Stimulated activated CD4-positive, alpha-beta T cell treated with anti-CD3 and anti-CD28 coated beads, TNF-alpha, amount 100 ng/mL, for 1 hour (primary cell): Measurements from ENCODE around the gene SYNGR4.
A peak's percentile ranks its signal among the peaks of the same experiment; 100 is the strongest.

ENCODE experiments used
- DNase-seq, 3 donors: peaks; one replicate each; pipeline ENCODE4 v3.0.0-alpha.2; 2020; ENCODE audit warnings: low read depth in 3 of 3, low spot score in 1 of 3

The SYNGR4 gene

DNA sequence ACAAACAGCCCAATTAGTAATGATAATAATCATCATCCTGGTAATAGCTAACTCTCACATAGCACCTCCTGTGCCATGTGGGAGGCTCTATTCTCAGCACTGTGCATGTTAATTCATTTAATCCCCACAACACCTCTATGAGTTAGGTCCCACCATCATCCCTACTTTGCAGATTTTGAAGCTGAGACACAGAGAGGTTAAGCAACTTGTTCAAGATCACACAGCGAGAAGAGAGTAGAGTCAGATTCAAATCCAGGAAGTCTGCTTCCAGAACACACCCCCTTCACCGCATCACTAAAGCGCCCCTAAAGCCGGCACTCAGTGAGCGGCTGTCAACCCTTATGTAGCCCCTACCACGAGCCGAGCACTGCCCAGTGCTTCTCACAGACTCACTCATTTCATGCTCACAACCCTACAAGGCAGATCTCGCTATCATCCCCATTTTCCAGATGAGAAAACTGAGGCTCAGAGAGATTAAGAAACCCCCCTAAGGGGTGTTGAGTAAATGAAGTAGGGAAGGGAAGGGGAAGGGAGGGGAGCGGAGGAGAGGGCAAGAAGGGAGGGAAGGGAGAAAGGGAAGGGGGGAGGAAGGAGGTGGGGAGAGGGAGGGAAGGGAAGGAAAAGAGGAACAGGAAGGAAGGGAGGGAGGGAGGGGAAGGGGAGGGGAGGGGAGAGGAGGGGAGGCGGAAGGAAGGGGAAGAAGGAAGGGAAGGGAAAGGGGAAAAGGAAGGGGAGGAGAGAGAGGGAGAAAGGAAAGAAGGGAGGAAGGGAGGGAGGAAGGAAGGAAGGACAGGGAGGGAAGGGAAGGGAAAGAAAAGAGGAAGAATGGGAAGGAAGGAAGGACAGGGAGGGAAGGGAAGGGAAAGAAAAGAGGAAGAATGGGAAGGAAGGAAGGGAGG, 22.4 kb upstream of the SYNGR4 start:
- no peak for DNase-seq

DNA sequence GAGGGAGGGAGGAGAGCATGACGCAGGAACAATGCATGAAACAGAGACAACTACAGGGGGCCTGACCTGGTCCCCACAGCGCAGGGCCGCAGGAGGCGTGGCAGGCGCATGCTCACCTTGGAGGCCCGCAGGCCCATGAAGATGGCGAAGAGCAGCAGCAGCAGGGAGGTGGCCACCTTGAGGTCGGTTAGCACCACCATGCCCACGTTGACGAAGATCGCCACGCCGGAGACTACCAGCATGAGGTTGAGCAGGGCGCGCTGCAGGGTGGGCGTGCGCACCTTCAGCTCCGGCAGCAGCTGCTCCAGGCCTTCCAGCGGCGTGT, 21.8 kb upstream of the SYNGR4 start:
- no peak for DNase-seq

DNA sequence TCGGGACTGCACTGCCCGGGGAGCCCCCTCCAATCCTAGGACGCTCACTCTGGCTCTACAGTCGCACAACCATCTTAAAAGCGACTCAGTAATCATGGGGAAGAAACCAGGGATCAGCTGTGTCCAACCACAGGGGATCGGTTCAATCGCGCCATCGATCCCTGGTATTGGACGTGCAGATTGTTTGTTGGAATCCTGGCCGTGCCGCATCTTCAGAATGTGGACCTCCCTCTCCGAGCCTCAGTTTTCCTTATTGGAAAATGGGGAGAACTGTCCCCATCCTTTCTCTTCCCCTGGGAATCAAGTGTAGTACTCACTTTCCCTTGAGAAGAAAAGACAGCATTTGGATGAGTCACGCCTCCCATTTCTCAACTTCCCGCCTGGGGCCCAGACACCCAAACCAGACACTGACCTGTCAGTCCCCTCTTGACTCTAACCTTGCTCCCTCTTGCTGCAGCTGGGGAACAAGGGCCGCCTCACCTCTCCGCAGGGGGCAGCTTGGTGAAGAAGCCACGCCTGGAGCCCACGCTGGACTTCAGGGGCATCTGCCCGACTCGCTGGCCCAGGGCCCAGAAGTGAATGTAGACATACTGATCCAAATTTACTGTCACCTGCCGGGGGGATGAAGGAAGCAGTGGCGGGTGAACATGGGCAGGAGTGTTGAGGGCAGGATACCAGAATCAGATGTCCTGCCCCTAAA, 21.2 kb upstream of the SYNGR4 start:
- no peak for DNase-seq

DNA sequence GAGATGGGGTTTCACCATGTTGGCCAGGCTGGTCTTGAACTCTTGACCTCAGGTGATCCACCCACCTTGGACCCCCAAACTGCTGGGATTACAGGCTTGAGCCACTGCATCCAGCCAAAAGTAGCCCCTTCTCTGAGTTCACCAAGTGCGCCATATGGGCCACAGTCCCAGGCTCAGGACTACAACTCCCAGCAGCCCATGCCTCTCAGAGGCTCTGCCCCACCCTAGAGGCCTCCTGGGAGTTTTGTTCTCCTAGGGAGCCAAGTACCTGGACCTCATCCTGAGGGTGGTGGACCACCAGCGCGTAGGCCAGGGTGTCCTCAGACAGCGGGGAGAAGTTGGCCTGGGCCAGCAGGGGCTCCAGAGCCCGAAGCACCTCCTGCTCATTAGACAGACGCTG, 19.3 kb upstream of the SYNGR4 start:
- DNase-seq, result no peak

DNA sequence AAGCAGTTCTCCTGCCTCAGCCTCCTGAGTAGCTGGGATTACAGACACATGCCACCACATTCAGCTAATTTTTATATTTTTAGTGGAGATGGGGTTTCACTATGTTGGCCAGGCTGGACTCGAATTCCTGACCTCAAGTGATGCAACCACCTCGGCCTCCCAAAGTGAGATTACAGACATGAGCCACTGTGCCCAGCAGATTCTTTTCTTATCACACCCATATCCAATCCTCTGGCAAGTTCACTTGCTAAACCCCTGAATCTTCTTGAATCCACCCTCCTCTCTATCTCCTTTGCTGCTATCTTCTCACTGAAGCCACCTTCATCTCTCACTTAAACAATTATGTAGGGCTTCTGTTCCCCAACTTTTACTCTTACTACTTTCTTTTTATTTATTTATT, 18.0 kb upstream of the SYNGR4 start:
- no peak for DNase-seq

DNA sequence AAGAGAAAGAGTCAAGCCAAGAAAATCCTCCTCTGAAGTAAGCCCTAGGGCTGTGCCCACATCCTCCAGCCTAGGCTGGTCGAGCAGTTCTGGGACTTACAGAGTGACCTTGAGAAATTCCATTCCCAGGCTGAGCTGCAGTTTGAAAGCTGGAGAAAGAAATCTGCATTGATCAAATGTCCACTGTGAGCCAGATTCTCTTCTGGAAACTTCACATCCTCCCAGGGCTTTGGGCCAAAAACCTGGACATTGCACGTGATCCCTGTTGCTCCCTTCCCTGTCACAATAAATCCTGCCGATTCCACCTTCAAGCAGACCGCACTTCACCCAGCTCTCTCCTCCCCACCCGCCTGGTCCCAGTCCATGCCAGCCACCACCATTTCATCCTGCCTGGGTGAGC, 16.1 kb upstream of the SYNGR4 start:
- no peak for DNase-seq

DNA sequence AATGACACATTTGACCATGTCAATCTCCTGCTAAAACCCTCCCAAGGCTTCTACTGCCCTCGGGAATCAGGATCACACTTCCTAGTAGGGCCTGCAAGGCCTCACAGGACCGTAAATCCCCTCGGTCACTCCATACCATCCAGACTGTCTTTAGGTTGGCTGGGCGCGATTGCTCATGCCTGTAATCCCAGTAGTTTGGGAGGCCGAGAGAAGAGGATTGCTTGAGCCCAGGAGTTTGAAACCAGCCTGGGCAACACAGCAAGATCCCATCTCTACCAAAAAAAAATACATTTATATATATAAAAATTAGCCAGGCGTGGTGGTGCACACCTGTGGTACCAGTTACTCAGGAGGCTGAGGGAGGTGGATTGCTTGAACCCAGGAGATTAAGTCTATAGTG, 15.4 kb upstream of the SYNGR4 start:
- DNase-seq, result no peak

DNA sequence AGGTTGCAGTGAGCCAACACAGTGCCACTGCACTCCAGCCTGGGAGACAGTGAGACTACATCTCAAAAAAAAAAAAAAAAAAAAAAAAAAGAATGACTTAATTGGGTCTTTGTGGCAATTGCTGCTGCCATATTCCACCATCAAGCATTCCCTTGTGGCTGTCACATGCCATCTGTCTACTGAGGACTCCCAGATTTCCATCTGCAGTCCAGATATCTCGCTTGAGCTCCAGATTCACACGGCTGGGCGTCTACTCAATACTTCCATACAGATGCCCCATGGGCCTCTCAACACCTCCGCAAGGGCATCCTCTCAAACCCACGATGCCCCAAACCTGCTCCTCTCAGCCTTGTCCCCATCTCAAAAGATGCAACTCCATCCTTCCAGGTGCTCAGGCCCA, 13.3 kb upstream of the SYNGR4 start:
- DNase-seq, result no peak

DNA sequence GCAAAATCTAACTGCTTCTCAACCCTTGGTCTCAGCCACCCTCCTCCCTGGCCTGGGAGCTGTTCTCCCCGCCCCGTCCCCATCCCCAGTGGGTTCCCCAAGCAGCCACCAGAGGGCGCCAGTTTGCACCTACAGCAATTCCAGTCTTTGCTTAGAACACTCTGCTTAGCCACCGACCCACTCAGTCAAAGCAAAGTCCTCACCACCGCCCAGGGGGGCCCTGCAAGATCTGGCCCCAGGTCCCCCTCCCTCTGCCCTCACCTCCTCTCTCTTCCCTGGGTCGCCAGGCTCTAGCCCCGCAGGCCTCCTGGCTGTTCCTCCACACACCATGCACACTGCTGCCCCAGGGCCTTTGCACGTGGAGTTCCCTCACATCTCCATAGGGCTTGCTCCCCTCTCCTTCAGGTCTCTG, 12.8 kb upstream of the SYNGR4 start:
- DNase-seq, result peak; percentile 42 to 79 (median 61)

DNA sequence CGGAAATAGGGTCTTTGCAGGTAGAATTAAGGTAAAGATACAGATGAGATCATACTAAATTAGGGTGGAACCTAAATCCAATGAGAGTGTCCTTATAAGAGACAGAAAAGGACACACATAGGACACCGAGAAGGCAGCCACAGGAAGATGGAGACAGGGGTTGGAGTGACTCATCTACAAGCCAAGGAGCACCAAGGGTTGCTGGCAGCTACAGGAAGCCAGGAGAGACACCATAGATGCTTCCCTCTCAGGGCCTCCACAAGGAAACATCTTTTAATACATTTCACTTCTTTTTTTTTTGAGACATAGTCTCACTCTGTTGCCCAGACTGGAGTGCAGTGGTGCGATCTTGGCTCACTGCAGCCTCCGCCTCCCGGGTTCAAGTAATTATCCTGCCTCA, 10.5 kb upstream of the SYNGR4 start:
- DNase-seq, result no peak

DNA sequence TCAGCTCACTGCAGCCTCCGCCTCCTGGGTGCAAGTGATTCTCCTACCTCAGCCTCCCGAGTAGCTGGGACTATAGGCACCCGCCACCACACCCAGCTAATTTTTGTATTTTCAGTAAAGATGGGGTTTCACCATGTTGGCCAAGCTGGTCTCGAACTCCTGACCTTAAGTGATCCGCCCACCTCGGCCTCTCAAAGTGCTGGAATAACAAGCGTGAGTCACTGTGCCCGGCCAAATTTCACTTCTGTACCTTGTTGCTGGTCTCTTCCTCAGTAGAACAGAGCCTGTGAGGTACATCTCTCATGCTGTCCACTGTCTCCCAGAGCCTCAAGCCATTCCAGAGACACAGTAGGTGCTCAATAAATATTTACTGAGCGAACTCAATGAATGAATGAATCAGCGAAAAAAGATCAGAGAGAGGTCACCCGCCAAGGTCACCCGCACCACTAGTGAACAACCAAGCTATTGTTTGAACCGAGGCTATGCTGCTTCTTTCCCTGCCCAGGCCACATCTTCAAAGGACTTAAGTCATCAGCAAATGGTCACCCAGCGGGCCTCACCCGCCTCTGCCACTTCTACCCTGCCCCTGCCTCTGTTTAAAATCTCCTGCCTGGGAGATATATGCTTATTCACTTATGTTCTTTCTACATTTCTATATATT, 9.7 kb upstream of the SYNGR4 start:
- DNase-seq, result no peak

DNA sequence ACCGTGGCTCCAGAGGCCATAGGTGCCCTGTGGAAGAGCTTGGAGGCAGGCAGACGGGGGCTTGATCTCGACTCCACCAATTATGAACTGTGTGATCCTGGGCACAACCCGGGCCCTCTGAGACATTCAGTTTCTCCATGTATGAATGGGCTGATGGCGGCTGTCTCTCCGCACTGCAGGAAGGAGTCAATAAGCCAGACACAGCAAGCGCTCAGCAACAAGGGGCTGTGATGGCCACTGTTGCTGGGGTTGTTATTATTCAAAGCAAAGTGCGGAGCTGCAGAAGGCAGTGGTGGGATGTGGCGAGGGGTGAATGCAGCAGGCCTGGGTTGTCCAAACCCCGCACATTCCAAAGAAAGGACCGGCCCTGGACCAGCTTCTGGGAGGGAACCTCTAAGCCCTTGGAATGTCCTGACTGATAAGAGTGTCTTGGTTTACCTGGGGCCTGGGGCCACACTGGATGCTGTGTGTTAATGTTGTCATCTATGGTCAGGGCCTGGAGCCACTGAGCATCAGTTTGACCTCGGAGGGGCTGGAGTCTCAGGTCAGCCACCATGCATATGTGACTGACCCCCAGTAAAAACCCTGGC, 8.7 kb upstream of the SYNGR4 start:
- no peak for DNase-seq

DNA sequence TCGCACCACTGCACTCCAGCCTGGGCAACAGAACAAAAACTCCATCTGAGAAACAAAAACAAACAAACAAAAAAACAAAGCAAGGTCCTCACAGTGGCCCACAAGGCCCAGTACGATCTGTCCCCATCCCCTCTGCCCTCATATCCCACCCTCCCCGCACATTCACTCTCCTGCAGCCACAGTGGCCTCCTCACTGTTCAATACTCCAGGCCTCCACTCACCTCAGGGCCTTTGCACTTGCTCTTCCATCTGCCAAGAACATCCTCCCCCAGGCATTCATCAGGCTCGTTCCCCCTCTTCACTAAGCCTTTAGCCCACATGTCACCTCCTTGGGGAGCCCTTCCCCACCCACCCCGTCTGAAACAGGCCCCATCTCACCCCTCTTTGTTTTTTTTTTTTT, 5.0 kb upstream of the SYNGR4 start:
- DNase-seq, result no peak

DNA sequence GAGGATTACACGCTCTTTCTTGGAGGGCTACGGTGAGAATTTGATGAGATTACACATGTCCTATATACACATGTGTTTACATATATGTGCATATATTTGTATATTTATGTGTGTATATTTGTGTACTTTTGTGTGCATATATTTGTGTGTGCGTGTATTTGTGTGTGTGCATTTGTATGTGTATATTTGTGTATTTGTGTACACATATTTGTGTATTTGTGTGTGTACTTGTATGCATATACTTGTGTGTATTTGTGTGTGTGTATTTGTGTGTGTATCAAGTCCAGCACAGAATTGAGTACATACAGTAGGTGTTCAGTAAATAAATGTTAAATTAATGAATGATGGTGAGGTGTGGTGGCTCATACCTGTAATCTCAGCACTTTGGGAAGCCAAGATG, 2.3 kb upstream of the SYNGR4 start:
- no peak for DNase-seq

DNA sequence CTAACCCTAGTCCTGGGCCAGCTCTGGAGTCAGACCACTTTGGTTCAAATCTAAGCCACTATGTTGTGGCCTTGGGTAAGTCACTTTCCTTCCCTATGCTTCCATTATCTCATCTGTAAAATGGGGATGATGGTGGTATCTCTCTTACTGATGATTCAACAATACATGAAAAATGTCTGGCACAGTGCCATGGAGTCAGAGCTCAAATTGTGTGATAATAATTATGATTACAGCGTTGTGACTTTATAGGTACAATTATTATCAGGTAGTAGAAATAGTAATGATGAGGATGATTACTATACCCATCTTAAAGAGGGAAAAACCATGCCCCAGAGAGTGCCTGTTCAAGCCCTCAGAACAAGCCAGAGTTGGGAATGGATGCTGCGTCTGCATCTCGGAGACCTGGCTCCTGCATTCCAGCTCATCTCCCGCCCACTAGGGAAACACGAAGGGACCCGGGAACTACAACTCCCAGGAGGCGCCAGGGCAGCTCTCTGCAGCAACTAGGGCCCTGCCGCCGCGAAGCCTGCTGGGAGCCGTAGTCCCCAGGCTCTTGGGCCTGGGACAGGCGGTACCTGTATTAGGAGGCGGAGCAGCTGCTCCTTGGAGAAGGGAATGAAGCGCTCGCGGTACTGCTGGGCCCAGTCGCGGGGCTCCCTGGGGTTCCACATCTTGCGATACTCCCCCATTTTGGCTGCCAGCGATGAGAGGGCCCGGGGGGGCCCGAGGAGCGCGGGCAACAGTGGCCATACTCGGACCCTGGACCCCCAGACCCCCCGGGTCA, 1.3 kb upstream of the SYNGR4 start:
- peak; percentile 67 to 76 (median 69) for DNase-seq

DNA sequence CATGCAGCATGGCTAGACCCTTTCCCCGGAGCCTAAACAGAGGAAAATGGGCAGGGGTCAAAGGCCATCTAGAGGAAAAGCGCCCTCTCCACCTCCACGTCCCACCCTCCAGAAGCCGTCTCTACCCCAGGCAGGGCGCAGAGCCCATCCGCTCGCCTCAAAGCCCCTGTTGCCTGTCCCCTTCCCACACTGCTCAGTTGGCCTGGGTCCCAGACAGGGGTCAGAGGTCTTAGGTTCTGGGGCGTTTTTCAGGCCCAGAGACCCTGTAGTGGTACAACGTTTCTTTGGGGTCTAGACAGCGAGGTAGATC, 712 bp upstream of the SYNGR4 start:
- no peak for DNase-seq

DNA sequence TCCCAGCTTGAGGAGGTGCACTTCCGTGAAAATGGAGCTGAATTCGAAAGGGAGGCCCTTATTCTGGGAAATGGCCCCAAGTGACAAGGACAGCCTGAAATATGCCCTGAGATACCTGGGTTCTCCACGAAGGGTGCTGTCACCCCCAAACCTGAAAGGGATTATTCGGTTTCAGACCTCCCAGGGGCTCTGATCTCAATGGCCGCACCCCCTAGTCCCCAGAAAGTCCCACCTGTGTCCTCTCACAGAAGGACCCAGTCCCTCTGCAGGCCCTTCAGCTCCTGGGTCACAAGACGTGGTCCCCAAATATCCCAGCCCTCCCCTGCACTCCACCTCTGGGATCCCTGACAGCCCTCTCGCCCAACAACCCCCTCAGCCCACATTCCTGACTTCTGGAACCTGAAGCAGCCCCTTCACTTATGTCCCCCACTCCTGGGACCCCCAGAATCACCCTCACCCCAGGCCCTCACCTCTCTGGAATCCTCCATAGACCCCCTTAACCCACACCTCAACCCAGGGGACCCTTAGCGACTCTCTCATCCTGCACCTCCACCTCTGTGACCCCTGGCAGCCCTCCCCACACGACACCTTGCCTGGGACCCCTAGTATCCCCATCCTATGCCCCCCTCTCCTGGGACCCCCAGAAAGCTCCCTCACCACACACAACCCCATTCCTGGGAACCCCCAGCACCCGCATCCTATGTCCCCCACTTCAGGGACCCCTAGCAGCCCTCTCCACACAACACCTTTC, 606 bp downstream of the SYNGR4 start:
- DNase-seq, result no peak

DNA sequence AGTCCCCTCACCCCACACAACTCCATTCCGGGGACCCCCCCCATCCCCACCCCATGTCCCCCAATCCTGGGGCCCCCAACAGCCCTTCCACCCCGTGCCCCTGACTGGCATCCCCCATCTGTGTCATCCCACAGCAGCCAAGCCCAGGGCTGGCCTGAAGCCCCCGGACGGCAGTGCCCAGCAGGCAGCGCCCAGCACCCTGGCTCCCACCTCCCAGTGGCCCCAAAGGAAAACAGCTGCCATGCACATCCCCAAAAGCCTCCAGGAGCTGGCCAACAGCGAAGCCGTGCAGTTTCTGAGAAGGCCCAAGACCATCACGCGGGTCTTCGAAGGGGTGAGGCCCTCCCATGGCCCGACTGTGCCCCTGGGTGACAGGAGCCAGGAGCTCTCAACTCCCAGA, 1.4 kb downstream of the SYNGR4 start:
- no peak for DNase-seq

DNA sequence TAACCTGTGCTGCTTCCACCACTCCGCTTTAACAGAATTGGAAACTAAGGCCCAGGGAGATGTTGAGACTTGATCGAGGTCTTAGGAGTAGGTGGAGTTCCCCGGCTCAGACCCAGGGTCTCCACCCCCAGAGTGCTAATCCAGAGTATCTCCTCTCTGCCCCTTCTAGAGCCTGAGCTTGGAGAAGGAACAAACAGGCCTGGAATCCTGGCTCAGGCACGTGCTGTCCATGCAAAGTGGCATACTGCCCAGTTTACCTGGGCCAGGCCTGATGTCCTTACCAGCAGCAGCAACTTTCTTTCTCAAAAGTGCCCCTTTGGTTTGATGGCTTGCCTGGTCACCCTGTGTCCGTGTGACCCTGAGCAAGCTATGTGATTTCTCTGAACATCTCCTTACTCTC, 3.7 kb downstream of the SYNGR4 start:
- DNase-seq, result no peak

DNA sequence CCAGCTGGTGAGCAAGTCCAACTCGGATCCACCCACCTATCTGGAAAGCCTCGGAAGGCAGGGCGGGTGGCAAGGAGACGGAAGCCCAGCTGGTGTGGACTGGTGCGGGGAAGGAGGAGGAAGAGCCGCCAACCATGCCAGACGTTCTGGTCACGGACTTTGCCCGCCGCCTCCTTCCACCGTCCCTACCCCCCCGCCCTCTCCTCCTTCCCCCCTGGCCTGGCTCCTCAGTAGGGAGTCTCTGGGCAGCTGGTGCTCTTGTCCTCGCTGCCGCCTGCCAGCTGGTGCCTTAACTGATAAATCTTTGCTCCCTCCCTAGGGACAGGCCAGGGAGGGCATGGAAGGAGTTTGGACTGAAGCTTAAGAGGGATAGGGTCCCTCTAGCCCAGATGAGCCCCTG, 4.8 kb downstream of the SYNGR4 start:
- DNase-seq, result no peak

DNA sequence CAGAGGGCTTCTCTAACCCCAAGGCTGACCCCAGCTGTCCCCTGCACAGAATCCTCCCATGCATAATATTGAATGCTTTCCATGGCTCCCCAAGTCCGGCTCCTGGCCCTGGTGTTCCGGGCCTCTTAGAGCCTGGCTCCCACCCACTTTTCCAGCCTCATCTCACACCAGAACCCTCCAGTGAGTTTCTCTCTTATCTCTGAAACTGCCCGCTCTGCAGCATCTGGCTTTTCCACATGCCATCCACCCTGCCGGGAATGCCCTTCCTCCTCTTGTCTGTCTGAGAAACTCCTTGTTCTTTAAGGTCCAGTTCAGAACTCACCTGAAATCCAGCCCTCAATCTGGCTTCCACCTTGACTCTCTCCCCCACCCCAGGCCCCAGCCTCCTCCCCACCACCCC, 6.8 kb downstream of the SYNGR4 start:
- DNase-seq, result no peak
